ENCODE results near the gene MICAL2.

Gene MICAL2

DNA sequence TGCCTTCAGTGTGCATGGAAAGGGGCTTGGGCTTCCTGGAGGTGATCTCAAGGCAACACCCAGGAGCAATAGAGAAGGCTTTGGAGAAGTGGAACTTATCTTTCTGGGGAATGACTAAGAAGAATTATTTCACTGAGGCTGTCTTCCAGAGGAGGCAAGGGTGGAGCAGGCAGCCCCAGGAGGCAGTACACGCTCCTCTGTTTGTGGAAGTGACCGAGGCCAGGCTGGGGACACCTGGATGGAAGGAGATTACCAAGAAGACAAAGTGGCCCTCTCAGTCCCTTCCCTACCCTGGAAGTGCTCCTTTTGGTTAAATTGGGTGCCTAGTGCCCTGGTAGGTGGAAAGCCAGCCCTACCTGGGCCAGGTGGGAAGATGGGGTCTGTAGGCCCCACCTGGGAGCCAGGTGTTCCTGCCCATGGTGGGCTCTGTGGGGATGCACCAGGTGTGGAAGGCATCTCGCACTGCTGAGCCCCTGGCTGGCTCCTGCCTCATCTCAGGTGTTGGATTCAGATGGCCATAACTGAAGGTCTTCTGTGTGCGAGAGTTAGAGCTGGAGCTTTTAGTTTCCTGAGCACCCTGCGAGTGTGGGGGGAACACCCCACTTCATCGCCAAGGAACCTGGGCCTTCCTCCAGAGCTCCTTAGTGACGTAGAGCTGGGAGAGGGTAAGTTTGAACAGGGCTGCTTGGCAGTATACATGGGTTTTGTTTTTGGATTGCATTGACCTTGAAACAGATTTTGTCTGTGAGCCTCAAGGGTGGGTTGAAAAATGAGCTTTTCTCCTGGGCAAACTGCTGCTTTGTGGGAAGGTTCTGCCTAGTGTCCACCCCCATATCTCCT, 46.1 kb downstream of the MICAL2 start:
- Mint-ChIP-seq H3K27ac (peak overlapping the region; percentile 92), H3K9me3 (no peaks in the 10 kb centered on the region), H3K4me1 (ENCODE audit: low read depth) (peaks cover 82% of the 10 kb centered on the region), H3K27me3 (no peaks in the 10 kb centered on the region), H3K36me3 (ENCODE audit: low read depth) (peaks cover 34% of the 10 kb centered on the region), H3K4me3 (peak overlapping the region; percentile 67)

DNA sequence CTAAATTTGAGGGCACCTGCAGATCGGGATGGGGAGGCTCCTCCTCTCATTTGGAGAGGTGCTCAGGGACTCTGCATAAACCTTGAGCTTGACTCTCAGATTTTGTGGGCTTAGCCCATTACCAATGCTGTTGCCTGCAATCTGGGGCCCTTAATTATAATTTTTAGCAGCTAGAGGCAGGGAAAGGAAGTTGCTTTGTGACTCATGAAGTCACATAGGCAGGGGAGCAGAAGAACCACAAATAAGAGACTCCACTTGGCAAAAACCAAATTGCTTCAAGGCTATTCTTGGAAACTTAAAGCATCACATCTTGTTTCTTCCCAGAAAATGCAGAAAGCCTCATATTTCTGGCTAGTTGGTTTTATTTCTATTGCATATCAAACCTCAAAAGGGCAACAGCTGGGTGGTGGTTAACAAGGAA, 46.9 kb downstream of the MICAL2 start:
- Mint-ChIP-seq H3K36me3 (ENCODE audit: low read depth) (peaks cover 33% of the 10 kb centered on the region), H3K9me3 (no peaks in the 10 kb centered on the region), H3K4me1 (ENCODE audit: low read depth) (peaks cover 75% of the 10 kb centered on the region), H3K4me3 (peak overlapping the region; percentile 67), H3K27ac (peak overlapping the region; percentile 92), H3K27me3 (no peaks in the 10 kb centered on the region)

DNA sequence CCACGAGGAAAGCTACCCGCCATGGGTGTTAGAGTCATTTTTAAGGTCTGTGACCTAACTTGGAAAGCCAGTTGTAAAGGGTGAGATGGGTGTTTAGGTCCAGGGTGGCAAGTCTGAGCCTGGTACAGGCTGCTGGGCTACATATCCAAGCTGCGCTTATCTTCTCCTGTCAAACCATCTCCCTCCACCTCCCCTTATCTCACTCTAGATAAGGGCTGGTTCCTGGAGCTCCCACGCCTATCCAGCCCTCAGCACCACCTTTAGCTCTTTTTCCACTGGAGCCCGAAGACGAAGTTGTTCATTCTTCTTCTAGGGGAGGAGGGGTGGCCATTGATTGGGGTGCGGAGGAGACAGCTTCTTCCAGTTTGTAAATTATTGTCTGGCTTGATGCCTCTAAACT, 48.5 kb downstream of the MICAL2 start:
- no peaks in the 10 kb centered on the region for H3K27me3 Mint-ChIP-seq
- no peaks in the 10 kb centered on the region for H3K9me3 Mint-ChIP-seq
- H3K4me1 Mint-ChIP-seq (ENCODE audit: low read depth) = peaks cover 71% of the 10 kb centered on the region
- H3K4me3 Mint-ChIP-seq = peak overlapping the region; percentile 3
- H3K36me3 Mint-ChIP-seq (ENCODE audit: low read depth) = peaks cover 35% of the 10 kb centered on the region
- no peak overlapping the region for H3K27ac Mint-ChIP-seq

DNA sequence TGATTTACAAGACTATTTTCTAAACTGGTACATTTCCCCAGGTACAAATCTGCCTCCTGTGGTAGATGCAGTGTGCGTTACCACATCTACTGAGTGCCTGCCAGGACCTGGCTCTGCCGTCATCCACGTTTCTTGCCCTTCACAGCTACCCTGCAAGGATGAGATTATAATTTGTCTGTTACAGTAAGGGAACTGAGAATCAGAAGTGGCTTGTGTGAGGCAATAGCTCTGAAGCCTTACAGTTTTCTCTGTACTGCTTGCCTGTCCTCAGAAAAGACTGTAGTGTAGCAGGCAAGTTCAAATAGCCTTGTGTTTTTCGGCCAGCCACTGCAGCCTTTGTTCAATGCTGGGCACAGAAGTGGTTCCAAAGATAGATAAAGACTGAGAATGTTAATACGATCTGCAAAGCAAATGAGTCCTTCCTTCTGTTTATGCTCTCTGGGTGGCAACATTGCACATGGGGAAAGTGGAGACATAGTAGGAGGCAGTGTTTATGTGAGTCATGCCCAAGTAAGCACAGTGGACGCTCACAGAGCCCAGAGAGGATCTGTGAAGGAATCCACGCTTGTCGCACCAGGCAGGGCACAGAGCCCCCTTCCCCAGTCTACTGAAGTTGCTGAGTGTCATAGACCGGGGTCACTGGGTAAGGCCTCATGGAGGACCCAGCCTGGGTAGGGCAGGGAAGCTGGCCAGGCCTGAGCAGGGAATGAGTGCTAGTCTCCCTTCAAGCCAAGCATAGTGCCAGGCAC, 49.1 kb downstream of the MICAL2 start:
- Mint-ChIP-seq H3K27me3 (no peaks in the 10 kb centered on the region), H3K4me3 (no peak overlapping the region), H3K36me3 (ENCODE audit: low read depth) (peaks cover 36% of the 10 kb centered on the region), H3K9me3 (no peaks in the 10 kb centered on the region), H3K27ac (peak overlapping the region; percentile 88), H3K4me1 (ENCODE audit: low read depth) (peaks cover 74% of the 10 kb centered on the region)

DNA sequence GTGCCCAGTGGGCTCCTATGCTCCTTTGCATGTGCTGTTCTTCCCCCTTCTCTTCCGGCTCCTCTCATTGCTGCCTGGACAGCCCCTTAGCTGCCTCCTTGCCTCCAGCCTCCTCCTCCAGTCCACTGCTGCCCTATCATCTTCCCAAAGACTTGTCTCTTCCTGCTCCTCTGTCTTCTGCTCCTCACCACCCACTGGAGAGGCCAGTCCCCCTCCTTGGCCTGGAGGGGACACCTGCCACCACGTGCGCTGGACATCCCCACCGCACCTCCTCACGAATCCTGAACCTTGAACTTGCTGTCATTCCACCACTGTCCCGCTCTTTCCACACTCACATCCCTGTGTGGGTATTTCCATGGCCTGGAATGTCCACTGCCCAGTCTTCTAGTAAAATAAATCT, 49.8 kb downstream of the MICAL2 start:
- H3K4me1 Mint-ChIP-seq (ENCODE audit: low read depth) = peaks cover 75% of the 10 kb centered on the region
- H3K9me3 Mint-ChIP-seq = no peaks in the 10 kb centered on the region
- no peak overlapping the region for H3K4me3 Mint-ChIP-seq
- peak overlapping the region; percentile 88 for H3K27ac Mint-ChIP-seq
- peaks cover 34% of the 10 kb centered on the region for H3K36me3 Mint-ChIP-seq (ENCODE audit: low read depth)
- no peaks in the 10 kb centered on the region for H3K27me3 Mint-ChIP-seq

DNA sequence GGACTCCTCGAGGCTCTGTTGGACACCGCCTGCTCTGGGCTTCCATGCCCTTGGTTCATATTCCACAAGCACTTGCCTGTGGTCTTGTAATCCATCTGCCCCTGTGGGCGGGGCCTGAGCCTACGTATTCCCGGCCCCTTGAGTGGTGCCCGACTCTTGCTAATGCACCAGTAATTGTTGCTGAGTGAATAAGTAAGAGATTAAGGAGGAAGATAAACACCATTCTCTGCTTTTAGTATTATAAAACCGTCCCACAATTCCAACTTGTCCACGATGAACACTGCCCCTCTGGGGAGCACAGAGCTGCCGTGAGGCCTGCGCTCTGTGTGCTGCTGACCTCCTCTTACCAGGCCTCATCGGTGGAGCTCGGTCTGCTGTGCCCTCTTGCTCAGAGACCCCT, 50.3 kb downstream of the MICAL2 start:
- peaks cover 70% of the 10 kb centered on the region for H3K4me1 Mint-ChIP-seq (ENCODE audit: low read depth)
- H3K27ac Mint-ChIP-seq = peak overlapping the region; percentile 88
- H3K9me3 Mint-ChIP-seq = no peaks in the 10 kb centered on the region
- no peak overlapping the region for H3K4me3 Mint-ChIP-seq
- H3K36me3 Mint-ChIP-seq (ENCODE audit: low read depth) = peaks cover 31% of the 10 kb centered on the region
- no peaks in the 10 kb centered on the region for H3K27me3 Mint-ChIP-seq

DNA sequence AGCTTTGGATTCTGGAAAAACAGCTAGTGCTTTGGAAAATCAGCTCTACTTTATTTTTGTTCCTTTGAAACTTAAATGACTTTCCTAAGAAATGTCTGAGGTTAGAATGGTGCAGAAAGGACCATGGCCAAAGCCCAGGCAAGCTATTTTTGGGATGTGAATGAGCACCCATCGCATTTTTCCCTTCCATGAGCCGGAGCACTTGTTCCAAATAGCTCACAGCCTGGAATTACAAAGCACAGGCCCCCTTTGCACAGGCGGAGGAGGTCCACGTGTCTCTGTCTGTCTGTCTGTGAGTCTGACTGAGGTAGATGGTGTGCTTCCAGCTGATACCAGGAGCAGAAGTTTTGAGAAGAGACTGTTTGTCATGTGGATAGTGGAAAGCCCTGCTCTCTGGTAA, 50.7 kb downstream of the MICAL2 start:
- H3K4me1 Mint-ChIP-seq (ENCODE audit: low read depth) = peaks cover 66% of the 10 kb centered on the region
- peaks cover 30% of the 10 kb centered on the region for H3K36me3 Mint-ChIP-seq (ENCODE audit: low read depth)
- H3K9me3 Mint-ChIP-seq = no peaks in the 10 kb centered on the region
- H3K4me3 Mint-ChIP-seq = no peak overlapping the region
- no peaks in the 10 kb centered on the region for H3K27me3 Mint-ChIP-seq
- H3K27ac Mint-ChIP-seq = no peak overlapping the region

DNA sequence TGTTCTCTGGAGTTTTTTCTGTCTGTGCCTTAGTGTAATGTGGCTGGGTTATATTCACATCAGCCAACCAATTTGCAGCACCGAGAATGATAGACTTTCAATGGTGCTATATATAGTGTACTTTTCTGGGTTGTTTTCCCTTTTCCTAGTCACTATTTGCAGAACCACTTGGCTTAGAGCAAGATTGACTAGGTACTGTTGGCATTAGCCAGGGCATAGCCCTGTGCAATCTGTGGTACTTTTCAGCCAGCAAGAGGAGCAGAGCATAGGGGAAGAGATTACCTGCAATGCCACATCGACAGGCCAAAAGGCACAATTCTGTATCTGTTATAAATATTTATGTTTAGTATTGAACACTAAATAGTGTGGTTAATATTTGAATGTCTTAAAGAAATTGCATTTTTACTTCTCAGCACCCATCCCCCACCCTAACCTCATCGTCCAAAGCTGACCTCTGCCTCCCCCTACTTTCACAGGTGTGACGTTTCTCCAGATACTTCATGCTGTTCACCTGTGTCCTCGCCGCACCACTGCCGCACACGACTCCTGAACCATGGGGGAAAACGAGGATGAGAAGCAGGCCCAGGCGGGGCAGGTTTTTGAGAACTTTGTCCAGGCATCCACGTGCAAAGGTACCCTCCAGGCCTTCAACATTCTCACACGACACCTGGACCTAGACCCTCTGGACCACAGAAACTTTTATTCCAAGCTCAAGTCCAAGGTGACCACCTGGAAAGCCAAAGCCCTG, 51.4 kb downstream of the MICAL2 start:
- Mint-ChIP-seq H3K36me3 (ENCODE audit: low read depth) (peaks cover 27% of the 10 kb centered on the region), H3K27me3 (no peaks in the 10 kb centered on the region), H3K4me3 (no peak overlapping the region), H3K27ac (no peak overlapping the region), H3K9me3 (no peaks in the 10 kb centered on the region), H3K4me1 (ENCODE audit: low read depth) (peaks cover 63% of the 10 kb centered on the region)

DNA sequence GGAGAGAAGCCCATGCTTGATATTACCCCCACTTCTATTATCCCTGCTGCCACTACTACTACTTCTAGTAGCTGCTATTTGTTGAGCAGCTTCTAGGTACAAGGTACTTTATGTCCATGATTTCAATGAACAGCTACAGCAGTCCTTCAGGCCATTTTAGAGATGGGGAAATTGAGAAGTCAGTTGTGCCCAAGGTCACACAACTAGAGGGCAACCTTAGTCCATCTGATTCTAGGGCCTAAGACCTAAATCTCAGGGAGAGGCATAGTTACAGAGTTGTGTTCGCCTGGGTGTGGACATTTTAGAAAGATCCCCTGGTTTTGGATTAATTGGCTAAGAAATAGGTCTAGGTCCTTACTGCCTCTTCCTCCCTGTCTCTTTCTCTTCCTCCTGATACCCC, 52.3 kb downstream of the MICAL2 start:
- Mint-ChIP-seq H3K27ac (peak overlapping the region; percentile 64), H3K4me3 (no peak overlapping the region), H3K36me3 (ENCODE audit: low read depth) (peaks cover 27% of the 10 kb centered on the region), H3K27me3 (no peaks in the 10 kb centered on the region), H3K9me3 (no peaks in the 10 kb centered on the region), H3K4me1 (ENCODE audit: low read depth) (peaks cover 63% of the 10 kb centered on the region)

DNA sequence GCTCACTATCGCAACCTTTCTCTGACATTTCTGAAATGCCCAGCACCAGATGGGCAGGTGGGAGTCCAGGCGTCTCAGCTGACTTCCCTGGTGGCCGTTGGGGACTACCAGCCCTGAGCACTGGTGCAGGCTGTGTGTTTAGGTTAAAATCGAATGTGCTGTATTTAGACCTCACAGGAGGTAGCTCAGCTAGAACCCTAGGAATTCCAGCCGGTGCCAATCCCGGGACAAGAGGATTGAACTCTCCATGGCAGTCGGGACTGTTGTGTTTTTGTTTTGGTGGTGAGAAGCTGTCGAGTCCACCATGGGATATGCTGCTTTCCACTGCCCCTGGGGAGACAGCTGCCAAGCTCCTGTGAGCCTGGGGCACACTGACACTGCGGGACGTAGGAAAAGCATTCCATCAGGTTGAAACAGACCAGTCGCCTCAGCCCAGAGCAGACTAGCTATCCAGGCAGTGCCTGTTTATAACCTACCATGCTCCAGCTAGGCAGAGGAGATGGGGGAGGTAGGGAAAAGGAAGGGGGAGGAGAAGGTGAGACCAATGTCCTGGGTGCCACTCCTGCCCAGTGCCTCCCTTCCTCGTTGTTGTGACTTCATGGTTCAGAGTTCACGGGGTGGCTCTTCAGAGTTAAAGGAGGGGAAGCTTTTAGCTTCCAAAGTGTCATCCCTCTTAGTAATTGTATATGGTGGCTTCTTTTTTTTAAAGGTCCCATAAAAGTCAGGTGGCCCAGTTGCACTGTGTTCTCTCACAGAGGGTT, 53.0 kb downstream of the MICAL2 start:
- H3K9me3 Mint-ChIP-seq = no peaks in the 10 kb centered on the region
- peaks cover 63% of the 10 kb centered on the region for H3K4me1 Mint-ChIP-seq (ENCODE audit: low read depth)
- no peaks in the 10 kb centered on the region for H3K27me3 Mint-ChIP-seq
- H3K27ac Mint-ChIP-seq = peak overlapping the region; percentile 64
- H3K4me3 Mint-ChIP-seq = no peak overlapping the region
- H3K36me3 Mint-ChIP-seq (ENCODE audit: low read depth) = peaks cover 32% of the 10 kb centered on the region

DNA sequence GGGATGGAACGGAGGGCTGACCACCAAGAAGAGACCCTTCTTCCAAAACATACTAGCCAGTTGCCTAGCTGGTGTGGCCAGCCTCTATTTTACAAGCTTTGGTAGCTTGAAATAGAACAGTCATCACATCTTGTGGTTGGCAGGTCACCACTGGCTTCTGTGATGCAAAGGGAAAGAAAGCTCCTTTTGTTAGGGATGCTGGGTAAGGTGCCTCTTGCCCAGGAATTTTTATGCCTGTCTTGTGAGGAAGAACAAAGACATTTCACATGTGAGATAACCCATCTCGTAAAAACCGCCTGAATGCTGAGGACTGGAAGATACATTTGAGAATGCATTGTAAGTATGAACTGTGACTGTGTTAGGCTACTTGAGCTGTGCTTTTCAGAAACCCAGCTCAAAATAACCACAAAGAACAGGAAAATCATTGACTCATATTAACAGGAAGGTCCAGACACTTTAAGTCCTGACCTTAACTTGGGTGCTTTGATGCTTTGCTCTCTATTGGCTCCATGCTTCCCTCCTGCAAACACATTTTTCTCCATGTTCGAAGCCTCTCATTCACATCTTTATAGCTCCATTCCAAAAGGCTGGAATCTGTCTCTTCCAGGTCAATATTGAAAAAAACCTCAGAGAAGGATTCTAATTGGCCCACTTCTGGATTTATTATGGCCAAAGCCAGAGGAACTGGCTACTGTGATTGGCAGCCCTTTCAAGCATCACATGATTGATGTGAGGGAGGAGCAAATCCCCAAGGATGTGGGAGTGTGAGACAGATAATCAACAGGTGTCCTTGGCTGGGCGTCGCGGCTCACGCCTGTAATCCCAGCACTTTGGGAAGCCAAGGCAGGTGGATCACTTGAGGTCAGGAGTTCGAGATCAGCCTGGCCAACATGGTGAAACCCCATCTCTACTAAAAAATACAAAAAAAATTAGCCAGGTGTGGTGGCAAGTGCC, 53.9 kb downstream of the MICAL2 start:
- peak overlapping the region; percentile 86 for H3K27ac Mint-ChIP-seq

DNA sequence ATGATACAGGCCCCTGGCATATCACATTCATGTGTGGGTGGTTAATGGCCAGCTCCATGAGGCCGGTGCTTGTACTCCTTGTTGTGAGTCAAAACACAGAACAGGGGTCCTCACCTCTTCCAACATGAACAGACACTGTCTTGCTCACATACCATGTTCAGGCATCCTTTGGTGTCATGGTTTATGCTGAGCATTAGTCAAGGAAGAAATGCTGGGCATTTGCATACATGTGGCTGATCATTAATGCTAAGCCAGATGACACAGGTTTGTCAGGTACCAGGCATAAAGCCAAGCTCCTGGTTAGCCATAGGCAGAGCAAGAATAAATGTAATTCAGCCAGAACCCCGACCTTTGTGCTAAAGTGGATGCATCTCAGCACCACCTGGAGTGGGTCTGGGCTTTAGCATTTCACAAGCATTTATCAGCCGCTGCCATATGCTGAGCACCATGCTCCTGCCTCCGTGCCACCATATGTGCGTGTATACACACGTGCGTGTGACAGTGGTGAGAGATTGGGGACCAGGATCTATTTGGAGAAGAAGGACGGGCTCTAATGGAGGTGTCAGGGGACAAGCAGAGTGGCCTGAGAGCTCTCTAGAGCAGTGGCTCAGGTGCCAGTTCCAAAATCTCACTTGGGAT, 55.0 kb downstream of the MICAL2 start:
- Mint-ChIP-seq H3K4me3 (no peak overlapping the region), H3K9me3 (no peaks in the 10 kb centered on the region), H3K36me3 (ENCODE audit: low read depth) (peaks cover 33% of the 10 kb centered on the region), H3K4me1 (ENCODE audit: low read depth) (peaks cover 53% of the 10 kb centered on the region), H3K27me3 (no peaks in the 10 kb centered on the region), H3K27ac (no peak overlapping the region)

More for the DNA sequence above, 53.9 kb downstream of the MICAL2 start:
- Mint-ChIP-seq H3K27me3 (no peaks in the 10 kb centered on the region), H3K4me1 (ENCODE audit: low read depth) (peaks cover 62% of the 10 kb centered on the region), H3K4me3 (no peak overlapping the region), H3K9me3 (no peaks in the 10 kb centered on the region), H3K36me3 (ENCODE audit: low read depth) (peaks cover 33% of the 10 kb centered on the region)

All from stimulated activated naive CD8-positive, alpha-beta T cell treated with anti-CD3 and anti-CD28 coated beads, Interleukin-15, Interleukin-2, amounts not matched to agents 100 ng/mL and 50 ng/mL, for 24 hours (primary cell).